ENCODE data around the gene FRZB.

The FRZB gene

GRCh38 chr2:182824767-182825158 is 41.7 kb downstream of the FRZB start:
- no peak overlapping the region for H3K4me3 ChIP-seq (ENCODE audit: low read length)
- H3K27me3 ChIP-seq (ENCODE audit: control insufficient read depth, insufficient read depth, low read length): no peaks in the 10 kb centered on the region
- no peaks in the 10 kb centered on the region for H3K9me3 ChIP-seq (ENCODE audit: control insufficient read depth, insufficient read depth, low read length)
- no peak overlapping the region for H3K27ac ChIP-seq (ENCODE audit: low read length)
- DNase-seq (ENCODE audit: low read depth, low spot score): no peak
- no peaks in the 10 kb centered on the region; the same call in 1 of the 2 replicates for H3K4me1 ChIP-seq (ENCODE audit: control insufficient read depth, insufficient read depth, low read length)
- no CpG with 5 or more reads among the region's 6 CpGs for WGBS (ENCODE audit: insufficient coverage, insufficient read length)
- no peaks in the 10 kb centered on the region for H3K36me3 ChIP-seq (ENCODE audit: control insufficient read depth, insufficient read depth, low read length)

GRCh38 chr2:182824056-182824766 is 42.2 kb downstream of the FRZB start:
- no peaks in the 10 kb centered on the region for H3K36me3 ChIP-seq (ENCODE audit: control insufficient read depth, insufficient read depth, low read length)
- WGBS (ENCODE audit: insufficient coverage, insufficient read length): no CpG with 5 or more reads among the region's 5 CpGs
- no peak overlapping the region for H3K4me3 ChIP-seq (ENCODE audit: low read length)
- no peaks in the 10 kb centered on the region for H3K9me3 ChIP-seq (ENCODE audit: control insufficient read depth, insufficient read depth, low read length)
- no peak overlapping the region for H3K27ac ChIP-seq (ENCODE audit: low read length)
- H3K4me1 ChIP-seq (ENCODE audit: control insufficient read depth, insufficient read depth, low read length): no peaks in the 10 kb centered on the region; the same call in 1 of the 2 replicates
- no peaks in the 10 kb centered on the region for H3K27me3 ChIP-seq (ENCODE audit: control insufficient read depth, insufficient read depth, low read length)
- no peak for DNase-seq (ENCODE audit: low read depth, low spot score)

GRCh38 chr2:182822733-182823132 is 43.7 kb downstream of the FRZB start:
- no peak for DNase-seq (ENCODE audit: low read depth, low spot score)
- H3K4me3 ChIP-seq (ENCODE audit: low read length): no peak overlapping the region
- no peaks in the 10 kb centered on the region; the same call in 1 of the 2 replicates for H3K4me1 ChIP-seq (ENCODE audit: control insufficient read depth, insufficient read depth, low read length)
- no peaks in the 10 kb centered on the region for H3K27me3 ChIP-seq (ENCODE audit: control insufficient read depth, insufficient read depth, low read length)
- H3K36me3 ChIP-seq (ENCODE audit: control insufficient read depth, insufficient read depth, low read length): no peaks in the 10 kb centered on the region
- H3K9me3 ChIP-seq (ENCODE audit: control insufficient read depth, insufficient read depth, low read length): no peaks in the 10 kb centered on the region
- WGBS (ENCODE audit: insufficient coverage, insufficient read length): no CpG with 5 or more reads among the region's 2 CpGs
- no peak overlapping the region for H3K27ac ChIP-seq (ENCODE audit: low read length)

- DNase-seq (ENCODE audit: low read depth, low spot score): no peak
- H3K4me3 ChIP-seq (ENCODE audit: low read length): no peak overlapping the region
- H3K36me3 ChIP-seq (ENCODE audit: control insufficient read depth, insufficient read depth, low read length): no peaks in the 10 kb centered on the region
- no peaks in the 10 kb centered on the region for H3K27me3 ChIP-seq (ENCODE audit: control insufficient read depth, insufficient read depth, low read length)
- no peaks in the 10 kb centered on the region; the same call in 1 of the 2 replicates for H3K4me1 ChIP-seq (ENCODE audit: control insufficient read depth, insufficient read depth, low read length)
- no peaks in the 10 kb centered on the region for H3K9me3 ChIP-seq (ENCODE audit: control insufficient read depth, insufficient read depth, low read length)
- no CpG with 5 or more reads among the region's 2 CpGs for WGBS (ENCODE audit: insufficient coverage, insufficient read length)
- no peak overlapping the region for H3K27ac ChIP-seq (ENCODE audit: low read length)
Measured at GRCh38 chr2:182821182-182821581, 45.3 kb downstream of the FRZB start.

GRCh38 chr2:182819412-182819811 is 47.0 kb downstream of the FRZB start:
- no peak overlapping the region for H3K27ac ChIP-seq (ENCODE audit: low read length)
- no peak overlapping the region for H3K4me3 ChIP-seq (ENCODE audit: low read length)
- no CpG with 5 or more reads among the region's 4 CpGs for WGBS (ENCODE audit: insufficient coverage, insufficient read length)
- DNase-seq (ENCODE audit: low read depth, low spot score): no peak
- no peaks in the 10 kb centered on the region for H3K36me3 ChIP-seq (ENCODE audit: control insufficient read depth, insufficient read depth, low read length)
- H3K4me1 ChIP-seq (ENCODE audit: control insufficient read depth, insufficient read depth, low read length): no peaks in the 10 kb centered on the region; the same call in 1 of the 2 replicates
- no peaks in the 10 kb centered on the region for H3K27me3 ChIP-seq (ENCODE audit: control insufficient read depth, insufficient read depth, low read length)
- no peaks in the 10 kb centered on the region for H3K9me3 ChIP-seq (ENCODE audit: control insufficient read depth, insufficient read depth, low read length)

GRCh38 chr2:182818925-182819324 is 47.5 kb downstream of the FRZB start:
- no peaks in the 10 kb centered on the region for H3K27me3 ChIP-seq (ENCODE audit: control insufficient read depth, insufficient read depth, low read length)
- no peak overlapping the region for H3K27ac ChIP-seq (ENCODE audit: low read length)
- no peak overlapping the region for H3K4me3 ChIP-seq (ENCODE audit: low read length)
- WGBS (ENCODE audit: insufficient coverage, insufficient read length): no CpG with 5 or more reads among the region's 4 CpGs
- H3K9me3 ChIP-seq (ENCODE audit: control insufficient read depth, insufficient read depth, low read length): no peaks in the 10 kb centered on the region
- H3K4me1 ChIP-seq (ENCODE audit: control insufficient read depth, insufficient read depth, low read length): no peaks in the 10 kb centered on the region; the same call in 1 of the 2 replicates
- DNase-seq (ENCODE audit: low read depth, low spot score): peak; percentile 9
- no peaks in the 10 kb centered on the region for H3K36me3 ChIP-seq (ENCODE audit: control insufficient read depth, insufficient read depth, low read length)

GRCh38 chr2:182818501-182818900 is 47.9 kb downstream of the FRZB start:
- DNase-seq (ENCODE audit: low read depth, low spot score): no peak
- Histone ChIP-seq H3K27me3 (ENCODE audit: control insufficient read depth, insufficient read depth, low read length) (no peaks in the 10 kb centered on the region), H3K4me3 (ENCODE audit: low read length) (no peak overlapping the region), H3K9me3 (ENCODE audit: control insufficient read depth, insufficient read depth, low read length) (no peaks in the 10 kb centered on the region), H3K4me1 (ENCODE audit: control insufficient read depth, insufficient read depth, low read length) (no peaks in the 10 kb centered on the region; the same call in 1 of the 2 replicates), H3K36me3 (ENCODE audit: control insufficient read depth, insufficient read depth, low read length) (no peaks in the 10 kb centered on the region), H3K27ac (ENCODE audit: low read length) (no peak overlapping the region)
- WGBS (ENCODE audit: insufficient coverage, insufficient read length): no CpG with 5 or more reads among the region's 3 CpGs

- H3K4me3 ChIP-seq (ENCODE audit: low read length): no peak overlapping the region
- no CpG with 5 or more reads among the region's 2 CpGs for WGBS (ENCODE audit: insufficient coverage, insufficient read length)
Measured at GRCh38 chr2:182817558-182817957, 48.9 kb downstream of the FRZB start.

GRCh38 chr2:182816866-182817265 is 49.6 kb downstream of the FRZB start:
- DNase-seq (ENCODE audit: low read depth, low spot score): no peak
- Histone ChIP-seq H3K9me3 (ENCODE audit: control insufficient read depth, insufficient read depth, low read length) (no peaks in the 10 kb centered on the region), H3K4me3 (ENCODE audit: low read length) (no peak overlapping the region), H3K27me3 (ENCODE audit: control insufficient read depth, insufficient read depth, low read length) (no peaks in the 10 kb centered on the region), H3K4me1 (ENCODE audit: control insufficient read depth, insufficient read depth, low read length) (no peaks in the 10 kb centered on the region; the same call in 1 of the 2 replicates), H3K27ac (ENCODE audit: low read length) (no peak overlapping the region), H3K36me3 (ENCODE audit: control insufficient read depth, insufficient read depth, low read length) (no peaks in the 10 kb centered on the region)

More at GRCh38 chr2:182817558-182817957, 48.9 kb downstream of the FRZB start:
- H3K36me3 ChIP-seq (ENCODE audit: control insufficient read depth, insufficient read depth, low read length): no peaks in the 10 kb centered on the region
- DNase-seq (ENCODE audit: low read depth, low spot score): no peak
- no peaks in the 10 kb centered on the region; the same call in 1 of the 2 replicates for H3K4me1 ChIP-seq (ENCODE audit: control insufficient read depth, insufficient read depth, low read length)
- H3K27me3 ChIP-seq (ENCODE audit: control insufficient read depth, insufficient read depth, low read length): no peaks in the 10 kb centered on the region
- no peaks in the 10 kb centered on the region for H3K9me3 ChIP-seq (ENCODE audit: control insufficient read depth, insufficient read depth, low read length)
- H3K27ac ChIP-seq (ENCODE audit: low read length): no peak overlapping the region

- WGBS (ENCODE audit: insufficient coverage, insufficient read length): no CpG with 5 or more reads among the region's 3 CpGs
- Histone ChIP-seq H3K36me3 (ENCODE audit: control insufficient read depth, insufficient read depth, low read length) (no peaks in the 10 kb centered on the region), H3K9me3 (ENCODE audit: control insufficient read depth, insufficient read depth, low read length) (no peaks in the 10 kb centered on the region), H3K4me1 (ENCODE audit: control insufficient read depth, insufficient read depth, low read length) (no peaks in the 10 kb centered on the region; the same call in 1 of the 2 replicates), H3K27ac (ENCODE audit: low read length) (no peak overlapping the region), H3K27me3 (ENCODE audit: control insufficient read depth, insufficient read depth, low read length) (no peaks in the 10 kb centered on the region), H3K4me3 (ENCODE audit: low read length) (no peak overlapping the region)
- no peak for DNase-seq (ENCODE audit: low read depth, low spot score)
Measured at GRCh38 chr2:182814804-182815203, 51.6 kb downstream of the FRZB start.

- WGBS (ENCODE audit: insufficient coverage, insufficient read length): no CpG with 5 or more reads among the region's 6 CpGs
- H3K36me3 ChIP-seq (ENCODE audit: control insufficient read depth, insufficient read depth, low read length): no peaks in the 10 kb centered on the region
- no peak overlapping the region for H3K27ac ChIP-seq (ENCODE audit: low read length)
- no peak for DNase-seq (ENCODE audit: low read depth, low spot score)
- H3K9me3 ChIP-seq (ENCODE audit: control insufficient read depth, insufficient read depth, low read length): no peaks in the 10 kb centered on the region
- no peak overlapping the region for H3K4me3 ChIP-seq (ENCODE audit: low read length)
- no peaks in the 10 kb centered on the region; the same call in 1 of the 2 replicates for H3K4me1 ChIP-seq (ENCODE audit: control insufficient read depth, insufficient read depth, low read length)
- H3K27me3 ChIP-seq (ENCODE audit: control insufficient read depth, insufficient read depth, low read length): no peaks in the 10 kb centered on the region
Measured at GRCh38 chr2:182814380-182814779, 52.1 kb downstream of the FRZB start.

Data from iPS DF 6.9 (cell line).